Chondrocyte (in vitro differentiated cells): ENCODE results near the gene RETREG1. TPM values are rescaled to one million over a fixed set of nuclear protein-coding genes. Genes with fewer than 3 reads are reported as not detected.
"Not testable (repeated sequence)": the region's sequence is repeated elsewhere in the genome, so short reads cannot be mapped to it uniquely, and the experiment has no call there.

Experiments used
- DNase-seq: peaks from one replicate; pipeline ENCODE4 v3.0.0; 2021; ENCODE audit warnings: mixed read lengths, low spot score
- H3K27ac Mint-ChIP-seq: one replicate; pipeline ENCODE4 v1.8.0; 2021; ENCODE audit warnings: mild to moderate bottlenecking, moderate library complexity, mixed read lengths; ENCODE audit not compliant: unreplicated experiment
- H3K27me3 Mint-ChIP-seq: 2 replicates; pipeline ENCODE4 v1.8.0; 2021; ENCODE audit warnings: low read depth, mixed read lengths
- H3K36me3 Mint-ChIP-seq: 2 replicates; pipeline ENCODE4 v1.8.0; 2021; ENCODE audit warnings: low read depth, mixed read lengths
- H3K4me1 Mint-ChIP-seq: 2 replicates; pipeline ENCODE4 v1.8.0; 2021; ENCODE audit warnings: low read depth, mild to moderate bottlenecking, mixed read lengths
- H3K4me3 Mint-ChIP-seq: one replicate; pipeline ENCODE4 v1.8.0; 2021; ENCODE audit warnings: mild to moderate bottlenecking, moderate library complexity, mixed read lengths; ENCODE audit not compliant: unreplicated experiment
- H3K9me3 Mint-ChIP-seq: 2 replicates; pipeline ENCODE4 v1.8.0; 2021; ENCODE audit warnings: low read depth, mixed read lengths
- total RNA-seq: library from RNA; stranded (reverse); gene quantifications from 3 replicates; pipeline ENCODE4 v1.2.1, GENCODE V29; 2021
- TF ChIP-seq, protein P1 (sequence below): fragments of 200-600 bp; sonication (generic); IDR thresholded peaks from 2 replicates; pipeline ENCODE4 v1.5.0; 2021; ENCODE audit warnings: antibody characterized with exemption, mild to moderate bottlenecking, moderate library complexity

The RETREG1 gene
- total RNA-seq, 1 donor from 2014 or later = 3.3 TPM

GRCh38 chr5:16482891-16483290 is 133.9 kb downstream of the RETREG1 start:
- TF ChIP-seq, protein P1, sequence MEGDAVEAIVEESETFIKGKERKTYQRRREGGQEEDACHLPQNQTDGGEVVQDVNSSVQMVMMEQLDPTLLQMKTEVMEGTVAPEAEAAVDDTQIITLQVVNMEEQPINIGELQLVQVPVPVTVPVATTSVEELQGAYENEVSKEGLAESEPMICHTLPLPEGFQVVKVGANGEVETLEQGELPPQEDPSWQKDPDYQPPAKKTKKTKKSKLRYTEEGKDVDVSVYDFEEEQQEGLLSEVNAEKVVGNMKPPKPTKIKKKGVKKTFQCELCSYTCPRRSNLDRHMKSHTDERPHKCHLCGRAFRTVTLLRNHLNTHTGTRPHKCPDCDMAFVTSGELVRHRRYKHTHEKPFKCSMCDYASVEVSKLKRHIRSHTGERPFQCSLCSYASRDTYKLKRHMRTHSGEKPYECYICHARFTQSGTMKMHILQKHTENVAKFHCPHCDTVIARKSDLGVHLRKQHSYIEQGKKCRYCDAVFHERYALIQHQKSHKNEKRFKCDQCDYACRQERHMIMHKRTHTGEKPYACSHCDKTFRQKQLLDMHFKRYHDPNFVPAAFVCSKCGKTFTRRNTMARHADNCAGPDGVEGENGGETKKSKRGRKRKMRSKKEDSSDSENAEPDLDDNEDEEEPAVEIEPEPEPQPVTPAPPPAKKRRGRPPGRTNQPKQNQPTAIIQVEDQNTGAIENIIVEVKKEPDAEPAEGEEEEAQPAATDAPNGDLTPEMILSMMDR = no peak
- H3K4me3 Mint-ChIP-seq = no peak overlapping the region
- no peaks in the 10 kb centered on the region for H3K27me3 Mint-ChIP-seq
- no peaks in the 10 kb centered on the region for H3K36me3 Mint-ChIP-seq
- H3K4me1 Mint-ChIP-seq = peaks cover 7% of the 10 kb centered on the region
- no peak overlapping the region for H3K27ac Mint-ChIP-seq
- DNase-seq = no peak
- peaks cover 7% of the 10 kb centered on the region for H3K9me3 Mint-ChIP-seq

GRCh38 chr5:16480821-16481538 is 135.8 kb downstream of the RETREG1 start:
- Mint-ChIP-seq H3K9me3 (peaks cover 7% of the 10 kb centered on the region), H3K4me3 (no peak overlapping the region), H3K27ac (no peak overlapping the region), H3K36me3 (peaks cover 2% of the 10 kb centered on the region), H3K27me3 (no peaks in the 10 kb centered on the region), H3K4me1 (peaks cover 7% of the 10 kb centered on the region)
- DNase-seq = no peak
- TF ChIP-seq, protein P1 = no peak

- no peak for DNase-seq
- H3K27me3 Mint-ChIP-seq = no peaks in the 10 kb centered on the region
- H3K4me3 Mint-ChIP-seq = no peak overlapping the region
- H3K9me3 Mint-ChIP-seq = peaks cover 7% of the 10 kb centered on the region
- H3K36me3 Mint-ChIP-seq = peaks cover 2% of the 10 kb centered on the region
- H3K4me1 Mint-ChIP-seq = peaks cover 7% of the 10 kb centered on the region
- no peak overlapping the region for H3K27ac Mint-ChIP-seq
- TF ChIP-seq, protein P1 = no peak
Observed at GRCh38 chr5:16480144-16480543, 136.7 kb downstream of the RETREG1 start.

- H3K4me3 Mint-ChIP-seq = no peak overlapping the region
- TF ChIP-seq, protein P1 = no peak
- H3K27me3 Mint-ChIP-seq = no peaks in the 10 kb centered on the region
- DNase-seq = no peak
- H3K36me3 Mint-ChIP-seq = peaks cover 2% of the 10 kb centered on the region
- no peak overlapping the region for H3K27ac Mint-ChIP-seq
- peaks cover 7% of the 10 kb centered on the region for H3K9me3 Mint-ChIP-seq
- peaks cover 7% of the 10 kb centered on the region for H3K4me1 Mint-ChIP-seq
Observed at GRCh38 chr5:16477541-16477940, 139.3 kb downstream of the RETREG1 start.

DNA sequence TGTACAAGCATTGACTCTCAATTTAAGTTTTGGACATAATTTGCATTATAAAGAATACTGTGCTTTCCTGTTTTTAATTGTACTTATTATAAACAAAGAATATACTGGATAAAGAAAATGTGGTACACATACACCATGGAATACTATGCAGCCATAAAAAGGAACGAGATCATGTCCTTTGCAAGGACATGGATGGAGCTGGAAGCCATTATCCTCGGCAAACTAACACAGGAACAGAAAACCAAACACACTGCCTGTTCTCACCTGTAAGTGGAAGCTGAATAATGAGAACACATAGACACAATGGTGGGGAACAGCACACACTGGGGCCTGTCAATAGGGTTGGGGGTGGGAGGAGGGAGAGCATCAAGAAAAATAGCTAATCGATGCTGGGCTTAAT is 140.4 kb downstream of the RETREG1 start:
- not testable (repeated sequence) for H3K36me3 Mint-ChIP-seq, H3K4me1 Mint-ChIP-seq, H3K27me3 Mint-ChIP-seq, H3K4me3 Mint-ChIP-seq, DNase-seq, H3K9me3 Mint-ChIP-seq, H3K27ac Mint-ChIP-seq

- Mint-ChIP-seq H3K36me3 (peaks cover 2% of the 10 kb centered on the region), H3K27me3 (no peaks in the 10 kb centered on the region), H3K27ac (no peak overlapping the region), H3K4me3 (no peak overlapping the region), H3K9me3 (no peaks in the 10 kb centered on the region), H3K4me1 (peaks cover 19% of the 10 kb centered on the region)
- TF ChIP-seq, protein P1 = no peak
- DNase-seq = no peak
Observed at GRCh38 chr5:16471387-16471786, 145.4 kb downstream of the RETREG1 start.
